ENCODE results near the gene JAKMIP2.
"Not testable (repeated sequence)": the region's sequence is repeated elsewhere in the genome, so short reads cannot be mapped to it uniquely, and the experiment has no call there.

Gene JAKMIP2

GRCh38 chr5:147782110-147783028 is at the start of gene JAKMIP2:
TSS of gene JAKMIP2 (minus strand) at chr5:147782728. CDS start at chr5:147671806, 110,922 bp downstream.
- no peak for TF ChIP-seq CTCF (IDR thresholded peaks at IDR 0.05; ENCODE audit: extremely low read depth, insufficient read depth, missing control alignments)
- in situ Hi-C loops (cut with MboI; ENCODE audit: low pct_unique_long_range_greater_than_20kb, low sequenced_read_pairs, unreplicated experiment), result no loop called here
- DNase-seq (ENCODE audit: low spot score), result peak; percentile 37

GRCh38 chr5:147831465-147831864 is 48.9 kb upstream of the JAKMIP2 start, which contains the start of gene SPINK1:
TSS of gene SPINK1 (minus strand) at chr5:147831671. CDS start at chr5:147831577, 94 bp downstream.
- DNase-seq (ENCODE audit: low spot score), result no peak
- no peak for TF ChIP-seq CTCF (IDR thresholded peaks at IDR 0.05; ENCODE audit: extremely low read depth, insufficient read depth, missing control alignments)
- in situ Hi-C loops (cut with MboI; ENCODE audit: low pct_unique_long_range_greater_than_20kb, low sequenced_read_pairs, unreplicated experiment), result no loop called here

- in situ Hi-C loops (cut with MboI; ENCODE audit: low pct_unique_long_range_greater_than_20kb, low sequenced_read_pairs, unreplicated experiment), result no loop called here
- no peak for DNase-seq (ENCODE audit: low spot score)
- no peak for TF ChIP-seq CTCF (IDR thresholded peaks at IDR 0.05; ENCODE audit: extremely low read depth, insufficient read depth, missing control alignments)
These were observed 47.5 kb upstream of the JAKMIP2 start for GRCh38 chr5:147830035-147830434.

GRCh38 chr5:147827017-147827416 is 44.5 kb upstream of the JAKMIP2 start:
- DNase-seq (ENCODE audit: low spot score); in situ Hi-C loops (cut with MboI; ENCODE audit: low pct_unique_long_range_greater_than_20kb, low sequenced_read_pairs, unreplicated experiment): not testable (repeated sequence)

GRCh38 chr5:147826361-147826760 is 43.8 kb upstream of the JAKMIP2 start:
- in situ Hi-C loops (cut with MboI; ENCODE audit: low pct_unique_long_range_greater_than_20kb, low sequenced_read_pairs, unreplicated experiment), result no loop called here
- no peak for TF ChIP-seq CTCF (IDR thresholded peaks at IDR 0.05; ENCODE audit: extremely low read depth, insufficient read depth, missing control alignments)
- DNase-seq (ENCODE audit: low spot score), result no peak

- peak; percentile 34 for DNase-seq (ENCODE audit: low spot score)
- in situ Hi-C loops (cut with MboI; ENCODE audit: low pct_unique_long_range_greater_than_20kb, low sequenced_read_pairs, unreplicated experiment), result loop anchor here (25.0 kb wide), 1 partner anchor 186 kb away; no protein-coding TSS in a partner anchor
These were observed 40.4 kb upstream of the JAKMIP2 start for GRCh38 chr5:147822686-147823491.

GRCh38 chr5:147822222-147822621 is 39.7 kb upstream of the JAKMIP2 start:
- not testable (repeated sequence) for DNase-seq (ENCODE audit: low spot score)
- in situ Hi-C loops (cut with MboI; ENCODE audit: low pct_unique_long_range_greater_than_20kb, low sequenced_read_pairs, unreplicated experiment), result loop anchor here (25.0 kb wide), 1 partner anchor 185 kb away; no protein-coding TSS in a partner anchor

More at GRCh38 chr5:147822686-147823491, 40.4 kb upstream of the JAKMIP2 start:
- peak; percentile 83 for TF ChIP-seq CTCF (IDR thresholded peaks at IDR 0.05; ENCODE audit: extremely low read depth, insufficient read depth, missing control alignments)
